ENCODE measurements around the gene RING1.
A peak's percentile ranks its signal among the peaks of the same experiment; 100 is the strongest.

RING1 gene

DNA sequence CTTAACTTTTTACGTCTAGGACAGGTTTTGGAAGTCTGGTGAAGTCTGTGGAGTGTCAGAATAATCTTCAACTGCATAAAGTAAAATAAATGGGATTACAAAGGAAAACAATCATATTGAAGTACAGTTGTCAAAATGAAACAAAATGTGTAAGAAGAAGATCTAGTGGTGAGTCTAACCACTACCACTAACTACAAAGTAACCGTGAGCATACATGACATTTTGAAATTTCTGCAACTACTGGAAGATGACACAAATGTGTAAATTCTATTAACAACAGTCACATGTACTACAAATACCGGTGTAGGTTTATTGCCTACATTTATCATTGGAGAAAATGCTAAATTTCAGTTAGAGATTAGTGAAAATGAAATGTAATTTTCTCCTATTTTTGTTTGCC is 33.7 kb downstream of the RING1 start:
- Histone ChIP-seq H3K4me3 (ENCODE audit: low read depth, low read length) (no peak overlapping the region), H3K9ac (no peak overlapping the region), H3K4me2 (ENCODE audit: low read length) (no peak overlapping the region), H3K27me3 (ENCODE audit: control insufficient read depth, insufficient read depth, low read length) (no peaks in the 10 kb centered on the region), H3K27ac (no peak overlapping the region), H3K36me3 (ENCODE audit: control insufficient read depth, insufficient read depth, low read length) (no peaks in the 10 kb centered on the region), H3K4me1 (no peaks in the 10 kb centered on the region), H3K79me2 (no peaks in the 10 kb centered on the region), H2AFZ (no peak overlapping the region), H3K9me3 (ENCODE audit: control insufficient read depth, low read length) (no peaks in the 10 kb centered on the region)
- TF ChIP-seq, protein P1, sequence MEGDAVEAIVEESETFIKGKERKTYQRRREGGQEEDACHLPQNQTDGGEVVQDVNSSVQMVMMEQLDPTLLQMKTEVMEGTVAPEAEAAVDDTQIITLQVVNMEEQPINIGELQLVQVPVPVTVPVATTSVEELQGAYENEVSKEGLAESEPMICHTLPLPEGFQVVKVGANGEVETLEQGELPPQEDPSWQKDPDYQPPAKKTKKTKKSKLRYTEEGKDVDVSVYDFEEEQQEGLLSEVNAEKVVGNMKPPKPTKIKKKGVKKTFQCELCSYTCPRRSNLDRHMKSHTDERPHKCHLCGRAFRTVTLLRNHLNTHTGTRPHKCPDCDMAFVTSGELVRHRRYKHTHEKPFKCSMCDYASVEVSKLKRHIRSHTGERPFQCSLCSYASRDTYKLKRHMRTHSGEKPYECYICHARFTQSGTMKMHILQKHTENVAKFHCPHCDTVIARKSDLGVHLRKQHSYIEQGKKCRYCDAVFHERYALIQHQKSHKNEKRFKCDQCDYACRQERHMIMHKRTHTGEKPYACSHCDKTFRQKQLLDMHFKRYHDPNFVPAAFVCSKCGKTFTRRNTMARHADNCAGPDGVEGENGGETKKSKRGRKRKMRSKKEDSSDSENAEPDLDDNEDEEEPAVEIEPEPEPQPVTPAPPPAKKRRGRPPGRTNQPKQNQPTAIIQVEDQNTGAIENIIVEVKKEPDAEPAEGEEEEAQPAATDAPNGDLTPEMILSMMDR (IDR thresholded peaks at IDR 0.05) = no peak

DNA sequence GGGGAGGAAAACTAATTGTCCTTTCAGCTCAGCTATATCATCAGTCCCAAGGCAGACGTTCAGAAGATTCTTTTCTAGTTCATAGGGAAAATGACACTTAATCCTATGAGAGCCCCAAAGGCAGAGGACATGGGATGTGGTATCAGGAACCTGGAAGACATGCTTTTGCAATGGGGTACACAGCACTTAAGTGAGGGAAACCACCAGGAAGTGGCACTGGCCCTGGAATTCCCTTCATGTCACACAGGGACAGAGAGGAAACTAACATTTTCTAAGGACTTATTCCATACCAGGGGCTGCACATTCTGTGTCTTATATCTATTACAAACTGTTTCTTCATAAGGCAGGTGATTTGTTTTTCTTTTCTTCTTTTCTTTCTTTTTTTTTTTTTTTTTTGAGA is 35.2 kb downstream of the RING1 start:
- H3K4me2 ChIP-seq (ENCODE audit: low read length) = no peak overlapping the region
- H3K36me3 ChIP-seq (ENCODE audit: control insufficient read depth, insufficient read depth, low read length) = no peaks in the 10 kb centered on the region
- no peak overlapping the region for H3K27ac ChIP-seq
- peaks cover 2% of the 10 kb centered on the region for H3K4me1 ChIP-seq
- H3K79me2 ChIP-seq = no peaks in the 10 kb centered on the region
- TF ChIP-seq, protein P1 (IDR thresholded peaks at IDR 0.05) = no peak
- no peaks in the 10 kb centered on the region for H3K27me3 ChIP-seq (ENCODE audit: control insufficient read depth, insufficient read depth, low read length)
- no peaks in the 10 kb centered on the region for H3K9me3 ChIP-seq (ENCODE audit: control insufficient read depth, low read length)
- no peak overlapping the region for H2AFZ ChIP-seq
- H3K4me3 ChIP-seq (ENCODE audit: low read depth, low read length) = no peak overlapping the region
- H3K9ac ChIP-seq = no peak overlapping the region

DNA sequence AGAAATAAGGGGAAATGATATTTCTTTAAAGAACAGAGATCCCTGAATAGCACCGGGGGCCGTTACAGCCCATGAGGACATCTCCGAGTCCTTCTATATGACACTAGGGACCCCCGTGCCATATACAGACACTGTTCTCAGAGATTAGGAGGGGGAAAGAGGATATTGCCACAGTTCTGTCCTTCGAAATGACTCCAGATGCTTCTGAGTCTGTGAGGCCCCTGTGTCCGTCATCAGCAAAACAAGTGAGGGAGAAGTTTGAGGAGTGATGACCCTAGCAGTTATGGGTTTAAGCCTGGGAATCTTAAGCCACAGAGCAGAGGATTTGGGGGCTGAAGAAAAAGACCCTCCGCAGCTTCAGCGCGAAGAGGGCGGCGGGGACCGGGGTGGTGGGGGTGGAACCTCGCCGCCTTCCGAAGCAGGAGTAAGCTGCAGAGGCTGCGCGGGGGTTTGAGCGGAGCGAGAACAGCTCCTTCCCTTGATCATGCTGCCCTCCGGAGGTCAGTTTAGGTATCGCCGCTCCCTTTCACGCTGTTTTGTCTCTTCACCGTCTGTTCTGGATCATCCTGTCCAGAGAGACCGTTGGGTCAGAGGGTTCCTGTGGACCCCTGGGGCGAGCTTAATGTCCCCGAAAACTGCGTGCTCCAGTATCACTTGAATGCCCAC is 39.8 kb downstream of the RING1 start:
- no peaks in the 10 kb centered on the region for H3K79me2 ChIP-seq
- no peaks in the 10 kb centered on the region for H3K9me3 ChIP-seq (ENCODE audit: control insufficient read depth, low read length)
- no peak overlapping the region for H3K9ac ChIP-seq
- no peaks in the 10 kb centered on the region for H3K36me3 ChIP-seq (ENCODE audit: control insufficient read depth, insufficient read depth, low read length)
- peak overlapping the region; percentile 94 for H3K27ac ChIP-seq
- H3K4me2 ChIP-seq (ENCODE audit: low read length) = peak overlapping the region; percentile 93
- H3K4me1 ChIP-seq = peaks cover 10% of the 10 kb centered on the region
- TF ChIP-seq, protein P1 (IDR thresholded peaks at IDR 0.05) = peak; percentile 97
- H3K27me3 ChIP-seq (ENCODE audit: control insufficient read depth, insufficient read depth, low read length) = no peaks in the 10 kb centered on the region
- H3K4me3 ChIP-seq (ENCODE audit: low read depth, low read length) = peak overlapping the region; percentile 71
- peak overlapping the region; percentile 89 for H2AFZ ChIP-seq

DNA sequence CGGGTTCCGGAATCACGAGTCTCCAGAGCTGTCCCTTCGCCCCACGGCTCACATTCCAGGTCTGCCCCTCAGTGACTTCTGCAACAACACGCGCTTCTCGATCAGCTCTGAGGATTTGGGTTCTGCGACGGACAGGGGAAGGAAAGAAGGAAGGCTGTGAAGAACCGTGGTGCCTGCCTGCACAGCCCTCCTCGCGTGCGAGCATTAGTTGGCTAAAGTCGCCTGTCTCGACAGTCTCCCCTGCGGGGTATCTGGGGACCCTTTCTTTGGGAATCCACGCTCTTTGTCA is 40.3 kb downstream of the RING1 start:
- H2AFZ ChIP-seq = peak overlapping the region; percentile 89
- no peaks in the 10 kb centered on the region for H3K9me3 ChIP-seq (ENCODE audit: control insufficient read depth, low read length)
- H3K9ac ChIP-seq = no peak overlapping the region
- H3K27me3 ChIP-seq (ENCODE audit: control insufficient read depth, insufficient read depth, low read length) = no peaks in the 10 kb centered on the region
- TF ChIP-seq, protein P1 (IDR thresholded peaks at IDR 0.05) = no peak
- H3K4me2 ChIP-seq (ENCODE audit: low read length) = peak overlapping the region; percentile 93
- peaks cover 10% of the 10 kb centered on the region for H3K4me1 ChIP-seq
- H3K27ac ChIP-seq = peak overlapping the region; percentile 94
- no peaks in the 10 kb centered on the region for H3K79me2 ChIP-seq
- no peaks in the 10 kb centered on the region for H3K36me3 ChIP-seq (ENCODE audit: control insufficient read depth, insufficient read depth, low read length)
- peak overlapping the region; percentile 71 for H3K4me3 ChIP-seq (ENCODE audit: low read depth, low read length)
